Smooth muscle cell (in vitro differentiated cells): Measurements from ENCODE around the gene KLHDC4. TPM values are rescaled to one million over a fixed set of nuclear protein-coding genes. Genes with fewer than 3 reads are reported as not detected.

Experiments used
- DNase-seq: peaks from one replicate; lab custom pipeline; 2025; ENCODE audit not compliant: unreplicated experiment; lab: John Stamatoyannopoulos, UW
- H2AFZ ChIP-seq: fragments of 200-600 bp; sonication (generic); 2 replicates; pipeline ENCODE4 v1.6.0; 2016; ENCODE audit warnings: antibody characterized with exemption, low read depth, mild to moderate bottlenecking
- H3F3A ChIP-seq: fragments of 200-600 bp; sonication (generic); 2 replicates; pipeline ENCODE4 v1.6.0; 2017; ENCODE audit warnings: antibody characterized with exemption, low read depth
- H3K27ac ChIP-seq: fragments of 200-600 bp; sonication (generic); 2 replicates; pipeline ENCODE4 v1.5.1; 2016; ENCODE audit warnings: low read depth, mild to moderate bottlenecking
- H3K27me3 ChIP-seq: fragments of 200-600 bp; sonication (generic); 2 replicates; pipeline ENCODE4 v1.6.1; 2016; ENCODE audit warnings: low read depth, mild to moderate bottlenecking
- H3K36me3 ChIP-seq: fragments of 200-600 bp; sonication (generic); 2 replicates; pipeline ENCODE4 v1.5.1; 2016; ENCODE audit warnings: low read depth
- H3K4me1 ChIP-seq: fragments of 200-600 bp; sonication (generic); 2 replicates; pipeline ENCODE4 v1.5.1; 2016; ENCODE audit warnings: low read depth
- H3K4me2 ChIP-seq: fragments of 200-600 bp; sonication (generic); 2 replicates; pipeline ENCODE4 v1.6.0; 2016; ENCODE audit warnings: mild to moderate bottlenecking
- H3K4me3 ChIP-seq: fragments of 200-600 bp; sonication (generic); 2 replicates; pipeline ENCODE4 v1.5.1; 2016; ENCODE audit warnings: mild to moderate bottlenecking
- H3K79me2 ChIP-seq: fragments of 200-600 bp; sonication (generic); 2 replicates; pipeline ENCODE4 v1.6.0; 2016; ENCODE audit warnings: low read depth, mild to moderate bottlenecking
- H3K9ac ChIP-seq: fragments of 200-600 bp; sonication (generic); 2 replicates; pipeline ENCODE4 v1.6.0; 2016; ENCODE audit warnings: low read depth
- H3K9me3 ChIP-seq: fragments of 200-600 bp; sonication (generic); replicated peaks from 2 replicates; pipeline ENCODE4 v1.5.1; 2016; ENCODE audit warnings: low read depth
- H4K20me1 ChIP-seq: fragments of 200-600 bp; sonication (generic); 2 replicates; pipeline ENCODE4 v1.6.0; 2016; ENCODE audit warnings: low read depth
- CTCF ChIP-seq: fragments of 200-600 bp; sonication (generic); IDR thresholded peaks from 2 replicates; pipeline ENCODE4 v1.5.1; 2017; ENCODE audit warnings: borderline replicate concordance, mild to moderate bottlenecking, antibody characterized with exemption; ENCODE audit not compliant: insufficient read depth, poor library complexity, severe bottlenecking
- WGBS: methylation state at CpG from one replicate; pipeline ENCODE4 v1.1.7; 2016; ENCODE audit warnings: low lambda C conversion rate; 5-methylcytosine and 5-hydroxymethylcytosine counted together
- polyA plus RNA-seq: library from polyadenylated mRNA; unstranded; fragments of >200 nt; fragmentation: Nextera tagmentation; extraction: Ambion mirVana; gene quantifications from 2 replicates; pipeline ENCODE4 v1.2.1, GENCODE V29; 2016
- total RNA-seq: library from RNA; depleted of rRNA; stranded (reverse); fragments of >200 nt; gene quantifications from 2 replicates; pipeline ENCODE4 v1.2.3, GENCODE V29; 2014

KLHDC4 gene
- total and polyA plus RNA-seq, 2 experiments from 2014 or later, result 6.0 to 6.7 TPM

DNA sequence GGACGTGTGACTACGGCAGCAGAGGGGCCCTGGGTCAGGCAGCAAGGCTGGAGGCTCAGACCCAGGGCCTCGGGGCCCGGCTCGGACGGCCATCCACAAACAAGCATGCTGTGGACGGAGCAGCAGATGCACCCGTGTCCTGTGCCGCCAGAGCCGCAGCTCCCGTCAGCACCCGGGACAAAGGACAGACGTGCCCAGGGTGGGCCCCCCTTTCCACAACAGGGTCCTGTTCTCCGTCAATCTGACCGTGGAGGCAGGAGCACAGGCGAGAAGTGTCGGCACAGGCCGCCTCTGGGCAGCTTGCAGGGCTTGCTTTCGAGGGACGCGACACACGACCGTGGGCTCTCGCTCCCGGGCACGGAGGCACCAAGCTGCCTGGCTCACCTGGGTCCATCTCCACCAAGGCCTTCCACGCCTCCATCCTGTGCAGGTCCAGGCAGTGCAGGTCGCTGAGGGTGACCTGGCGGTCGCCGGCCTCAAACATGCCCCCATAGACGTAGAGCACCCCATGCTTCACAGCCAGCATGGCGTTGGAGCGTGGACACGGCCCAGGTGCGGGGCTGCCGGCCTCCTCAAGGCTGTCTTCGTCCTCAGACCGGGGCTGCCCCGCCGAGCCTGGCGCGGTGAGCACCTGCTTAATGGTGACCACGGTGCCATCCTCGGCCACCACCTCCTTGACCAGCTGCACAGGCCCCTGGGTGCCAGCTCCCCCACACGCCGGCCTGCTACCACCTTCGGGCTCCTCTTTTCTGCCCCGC lies 56.7 kb downstream of the KLHDC4 start:
- Histone ChIP-seq H3K4me3 (no peak overlapping the region), H3K4me1 (peaks cover 3% of the 10 kb centered on the region), H3K9ac (no peak overlapping the region), H3F3A (no peaks in the 10 kb centered on the region), H3K4me2 (no peak overlapping the region), H3K27me3 (no peaks in the 10 kb centered on the region), H3K79me2 (no peaks in the 10 kb centered on the region), H3K27ac (no peak overlapping the region), H2AFZ (no peak overlapping the region), H4K20me1 (peaks cover 4% of the 10 kb centered on the region), H3K36me3 (no peaks in the 10 kb centered on the region), H3K9me3 (no peaks in the 10 kb centered on the region)
- no peak for DNase-seq
- WGBS, result 95% methylated on average over 49 of the region's 49 CpGs
- no peak for TF ChIP-seq CTCF

- Histone ChIP-seq H2AFZ (no peak overlapping the region), H3F3A (no peaks in the 10 kb centered on the region), H3K27ac (no peak overlapping the region), H3K4me2 (no peak overlapping the region), H3K27me3 (no peaks in the 10 kb centered on the region), H3K4me1 (peaks cover 3% of the 10 kb centered on the region), H3K36me3 (no peaks in the 10 kb centered on the region), H3K9ac (no peak overlapping the region), H4K20me1 (peaks cover 4% of the 10 kb centered on the region), H3K79me2 (no peaks in the 10 kb centered on the region), H3K4me3 (no peak overlapping the region), H3K9me3 (no peaks in the 10 kb centered on the region)
- TF ChIP-seq CTCF, result no peak
- 95% methylated on average over 45 of the region's 45 CpGs for WGBS
- DNase-seq, result no peak
These were observed 57.8 kb downstream of the KLHDC4 start for GRCh38 chr16:87707714-87708580.

- no peak for DNase-seq
- Histone ChIP-seq H3K9ac (no peak overlapping the region), H2AFZ (no peak overlapping the region), H3F3A (no peaks in the 10 kb centered on the region), H3K4me2 (no peak overlapping the region), H3K27me3 (no peaks in the 10 kb centered on the region), H3K27ac (no peak overlapping the region), H4K20me1 (peaks cover 4% of the 10 kb centered on the region), H3K9me3 (no peaks in the 10 kb centered on the region), H3K79me2 (no peaks in the 10 kb centered on the region), H3K4me3 (no peak overlapping the region), H3K36me3 (no peaks in the 10 kb centered on the region), H3K4me1 (peaks cover 3% of the 10 kb centered on the region)
- WGBS, result 90% methylated on average over 17 of the region's 17 CpGs
- TF ChIP-seq CTCF, result no peak
These were observed 58.7 kb downstream of the KLHDC4 start for GRCh38 chr16:87707097-87707496.
